22Rv1 (cell line): Measurements from ENCODE around the gene CASP10.

Experiments
- CTCF ChIP-seq: fragments of 450-650 bp; IDR thresholded peaks from 2 replicates; pipeline ENCODE4 v1.5.1; 2017; ENCODE audit warnings: mild to moderate bottlenecking
- ZFX ChIP-seq: fragments of 450-650 bp; IDR thresholded peaks from 2 replicates; pipeline ENCODE4 v1.6.1; 2017; ENCODE audit warnings: antibody characterized with exemption, borderline replicate concordance

- TF ChIP-seq CTCF (no peak), ZFX (no peak)
Measured at GRCh38 chr2:201242571-201243277, 59.8 kb downstream of the CASP10 start.
